DOHH2 (cell line): ENCODE data around the gene DCLK1.
"Not testable (repeated sequence)": the region's sequence is repeated elsewhere in the genome, so short reads cannot be mapped to it uniquely, and the experiment has no call there.

Experiments
- H3F3A ChIP-seq: fragments of 200-600 bp; sonication (generic), shearing (Covaris generic); 2 replicates; pipeline ENCODE4 v1.6.0; 2016; ENCODE audit warnings: antibody characterized with exemption, mild to moderate bottlenecking; ENCODE audit not compliant: control insufficient read depth, insufficient read depth
- H3K27ac ChIP-seq: fragments of 200-600 bp; sonication (generic); 2 replicates; pipeline ENCODE4 v1.5.1; 2014; ENCODE audit warnings: low read depth, mild to moderate bottlenecking, low read length, moderate library complexity
- H3K27me3 ChIP-seq: fragments of 200-600 bp; sonication (generic); 2 replicates; pipeline ENCODE4 v1.6.1; 2014; ENCODE audit warnings: mild to moderate bottlenecking, low read length, mixed read lengths; ENCODE audit not compliant: control insufficient read depth
- H3K36me3 ChIP-seq: fragments of 200-600 bp; sonication (generic); 2 replicates; pipeline ENCODE4 v1.6.1; 2014; ENCODE audit warnings: mild to moderate bottlenecking, low read length, moderate library complexity, mixed read lengths; ENCODE audit not compliant: control insufficient read depth
- H3K4me1 ChIP-seq: fragments of 200-600 bp; sonication (generic); 2 replicates; pipeline ENCODE4 v1.6.1; 2014; ENCODE audit warnings: mild to moderate bottlenecking, low read length, mixed read lengths; ENCODE audit not compliant: control insufficient read depth
- H3K4me2 ChIP-seq: fragments of 200-600 bp; sonication (generic); 2 replicates; pipeline ENCODE4 v1.6.0; 2014; ENCODE audit warnings: mild to moderate bottlenecking, low read length, moderate library complexity
- H3K4me3 ChIP-seq: fragments of 200-600 bp; sonication (generic); 2 replicates; pipeline ENCODE4 v1.5.1; 2014; ENCODE audit warnings: mild to moderate bottlenecking, low read length, mixed read lengths
- H3K79me2 ChIP-seq: fragments of 200-600 bp; sonication (generic); 2 replicates; pipeline ENCODE4 v1.6.1; 2014; ENCODE audit warnings: mild to moderate bottlenecking, low read length, mixed read lengths; ENCODE audit not compliant: control insufficient read depth
- H3K9me2 ChIP-seq: fragments of 200-600 bp; sonication (generic); replicated peaks from 2 replicates; pipeline ENCODE4 v1.6.1; 2014; ENCODE audit warnings: mild to moderate bottlenecking, low read length, mixed read lengths; ENCODE audit not compliant: control insufficient read depth
- H3K9me3 ChIP-seq: fragments of 200-600 bp; sonication (generic); 2 replicates; pipeline ENCODE4 v1.6.1; 2014; ENCODE audit warnings: antibody characterized with exemption, low read length, mixed read lengths; ENCODE audit not compliant: control insufficient read depth, insufficient read depth
- H4K20me1 ChIP-seq: fragments of 200-600 bp; sonication (generic); 2 replicates; pipeline ENCODE4 v1.6.0; 2014; ENCODE audit warnings: low read depth, mild to moderate bottlenecking, antibody characterized with exemption, low read length, moderate library complexity; ENCODE audit not compliant: control insufficient read depth, insufficient read depth
- EZH2phosphoT487 ChIP-seq: fragments of 200-600 bp; sonication (generic); IDR thresholded peaks from 2 replicates; pipeline ENCODE4 v1.6.1; 2017; ENCODE audit warnings: borderline replicate concordance, mild to moderate bottlenecking, antibody characterized with exemption, low read length, moderate library complexity, mixed read lengths
- TF ChIP-seq, protein P1 (sequence below): fragments of 200-600 bp; sonication (generic); IDR thresholded peaks from one replicate; pipeline ENCODE4 v1.5.1; 2014; ENCODE audit warnings: antibody characterized with exemption, mild to moderate bottlenecking, low read depth, low read length; ENCODE audit not compliant: poor library complexity, severe bottlenecking

The DCLK1 gene

DNA sequence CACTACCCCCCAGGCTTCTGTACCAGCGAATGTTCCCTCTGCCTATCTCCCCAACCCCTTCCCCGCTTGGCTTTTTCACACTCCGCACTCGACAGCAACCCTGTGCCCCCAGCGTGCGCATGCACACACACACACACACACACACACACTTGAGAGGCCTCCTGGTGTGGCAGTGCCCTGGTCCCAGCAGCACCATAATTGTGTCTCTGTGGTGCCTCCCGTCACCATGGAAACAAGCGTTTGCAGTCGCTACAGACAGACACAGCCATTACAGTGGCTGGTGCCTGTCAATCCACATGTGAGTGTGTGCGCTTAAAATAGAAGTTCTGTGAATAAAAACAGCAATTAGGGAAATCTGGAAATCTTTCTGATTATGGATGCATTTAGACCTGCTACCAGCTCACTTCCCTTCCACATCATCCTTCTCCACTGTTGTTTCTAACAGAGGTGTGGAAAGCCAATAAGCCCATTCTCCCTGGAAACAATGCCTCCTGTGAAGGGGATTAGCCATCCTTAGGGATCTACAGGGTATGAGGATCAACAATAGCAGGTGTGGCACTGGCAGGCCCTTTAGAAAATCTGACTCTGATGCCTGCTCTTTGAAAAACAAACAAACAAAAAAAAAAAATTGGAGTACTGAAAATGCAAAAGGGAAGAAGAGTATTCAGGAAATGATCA, 146.3 kb downstream of the DCLK1 start:
- no peak overlapping the region for H3K27ac ChIP-seq
- no peaks in the 10 kb centered on the region for H3K9me2 ChIP-seq
- H3K4me1 ChIP-seq, result no peaks in the 10 kb centered on the region
- H4K20me1 ChIP-seq, result no peaks in the 10 kb centered on the region
- TF ChIP-seq, protein P1, sequence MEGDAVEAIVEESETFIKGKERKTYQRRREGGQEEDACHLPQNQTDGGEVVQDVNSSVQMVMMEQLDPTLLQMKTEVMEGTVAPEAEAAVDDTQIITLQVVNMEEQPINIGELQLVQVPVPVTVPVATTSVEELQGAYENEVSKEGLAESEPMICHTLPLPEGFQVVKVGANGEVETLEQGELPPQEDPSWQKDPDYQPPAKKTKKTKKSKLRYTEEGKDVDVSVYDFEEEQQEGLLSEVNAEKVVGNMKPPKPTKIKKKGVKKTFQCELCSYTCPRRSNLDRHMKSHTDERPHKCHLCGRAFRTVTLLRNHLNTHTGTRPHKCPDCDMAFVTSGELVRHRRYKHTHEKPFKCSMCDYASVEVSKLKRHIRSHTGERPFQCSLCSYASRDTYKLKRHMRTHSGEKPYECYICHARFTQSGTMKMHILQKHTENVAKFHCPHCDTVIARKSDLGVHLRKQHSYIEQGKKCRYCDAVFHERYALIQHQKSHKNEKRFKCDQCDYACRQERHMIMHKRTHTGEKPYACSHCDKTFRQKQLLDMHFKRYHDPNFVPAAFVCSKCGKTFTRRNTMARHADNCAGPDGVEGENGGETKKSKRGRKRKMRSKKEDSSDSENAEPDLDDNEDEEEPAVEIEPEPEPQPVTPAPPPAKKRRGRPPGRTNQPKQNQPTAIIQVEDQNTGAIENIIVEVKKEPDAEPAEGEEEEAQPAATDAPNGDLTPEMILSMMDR, result no peak
- no peak for TF ChIP-seq EZH2phosphoT487
- H3K4me2 ChIP-seq, result no peak overlapping the region
- no peaks in the 10 kb centered on the region for H3K36me3 ChIP-seq
- H3F3A ChIP-seq, result no peaks in the 10 kb centered on the region
- no peak overlapping the region for H3K4me3 ChIP-seq
- H3K9me3 ChIP-seq, result no peaks in the 10 kb centered on the region
- no peaks in the 10 kb centered on the region for H3K27me3 ChIP-seq
- no peaks in the 10 kb centered on the region for H3K79me2 ChIP-seq

DNA sequence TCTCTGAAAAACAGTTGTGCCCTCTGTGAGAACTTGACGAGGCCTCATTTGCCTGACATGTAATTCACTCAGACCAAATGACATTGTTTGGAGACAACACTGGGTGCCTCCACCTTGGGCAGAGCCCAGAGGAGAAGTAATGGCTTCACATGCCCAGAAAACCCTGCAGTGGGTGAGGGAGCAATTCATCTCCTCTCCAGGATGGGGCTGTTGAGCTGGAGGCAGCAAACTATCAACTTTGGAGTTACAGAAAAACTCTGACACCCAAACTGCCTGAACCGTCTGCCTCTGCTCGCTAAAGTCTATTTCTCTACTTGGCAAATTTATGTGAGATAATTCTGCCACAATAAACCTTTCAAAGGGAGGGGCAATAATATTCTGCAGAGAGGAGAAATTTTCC, 146.9 kb downstream of the DCLK1 start:
- no peak overlapping the region for H3K4me3 ChIP-seq
- no peaks in the 10 kb centered on the region for H3K27me3 ChIP-seq
- H3K36me3 ChIP-seq, result no peaks in the 10 kb centered on the region
- H3K9me3 ChIP-seq, result no peaks in the 10 kb centered on the region
- no peaks in the 10 kb centered on the region for H3K79me2 ChIP-seq
- no peaks in the 10 kb centered on the region for H3K4me1 ChIP-seq
- TF ChIP-seq, protein P1, result no peak
- no peak for TF ChIP-seq EZH2phosphoT487
- no peaks in the 10 kb centered on the region for H3K9me2 ChIP-seq
- H4K20me1 ChIP-seq, result no peaks in the 10 kb centered on the region
- H3K27ac ChIP-seq, result no peak overlapping the region
- H3K4me2 ChIP-seq, result no peak overlapping the region
- no peaks in the 10 kb centered on the region for H3F3A ChIP-seq

- H3K27me3 ChIP-seq, H3K36me3 ChIP-seq, H3K79me2 ChIP-seq, H3K27ac ChIP-seq, H3K4me3 ChIP-seq, H3K9me3 ChIP-seq, H4K20me1 ChIP-seq, H3F3A ChIP-seq, H3K4me1 ChIP-seq, H3K9me2 ChIP-seq, H3K4me2 ChIP-seq: not testable (repeated sequence)
Measured at GRCh38 chr13:35983703-35984102, 147.5 kb downstream of the DCLK1 start.

DNA sequence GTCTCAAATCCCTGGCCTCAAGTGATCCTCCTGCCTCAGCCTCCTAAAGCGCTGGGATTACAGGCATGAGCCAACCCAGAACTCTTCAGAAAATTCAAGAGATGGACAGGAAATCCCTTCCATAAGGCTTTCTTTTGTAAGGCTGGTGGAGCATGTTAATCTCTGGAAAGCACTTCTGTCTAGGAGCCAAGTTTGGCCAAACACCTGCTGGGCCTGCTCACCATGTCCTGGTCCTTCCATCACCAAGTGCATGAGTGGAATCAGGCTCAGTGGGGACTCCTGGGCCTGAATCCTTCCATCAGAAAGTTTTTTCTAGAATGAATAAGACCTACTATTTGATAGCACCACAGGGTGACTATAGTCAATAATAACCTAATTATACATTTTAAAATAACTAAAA, 148.0 kb downstream of the DCLK1 start:
- no peak for TF ChIP-seq EZH2phosphoT487
- TF ChIP-seq, protein P1, result no peak
- H3K27me3 ChIP-seq, result no peaks in the 10 kb centered on the region
- H3K4me3 ChIP-seq, result no peak overlapping the region
- H3K9me2 ChIP-seq, result no peaks in the 10 kb centered on the region
- no peaks in the 10 kb centered on the region for H3K4me1 ChIP-seq
- H3K36me3 ChIP-seq, result no peaks in the 10 kb centered on the region
- no peaks in the 10 kb centered on the region for H4K20me1 ChIP-seq
- H3K9me3 ChIP-seq, result no peaks in the 10 kb centered on the region
- no peaks in the 10 kb centered on the region for H3K79me2 ChIP-seq
- H3F3A ChIP-seq, result no peaks in the 10 kb centered on the region
- H3K27ac ChIP-seq, result no peak overlapping the region
- H3K4me2 ChIP-seq, result no peak overlapping the region
